ENCODE measurements around the gene GPC3.

GPC3 gene

DNA sequence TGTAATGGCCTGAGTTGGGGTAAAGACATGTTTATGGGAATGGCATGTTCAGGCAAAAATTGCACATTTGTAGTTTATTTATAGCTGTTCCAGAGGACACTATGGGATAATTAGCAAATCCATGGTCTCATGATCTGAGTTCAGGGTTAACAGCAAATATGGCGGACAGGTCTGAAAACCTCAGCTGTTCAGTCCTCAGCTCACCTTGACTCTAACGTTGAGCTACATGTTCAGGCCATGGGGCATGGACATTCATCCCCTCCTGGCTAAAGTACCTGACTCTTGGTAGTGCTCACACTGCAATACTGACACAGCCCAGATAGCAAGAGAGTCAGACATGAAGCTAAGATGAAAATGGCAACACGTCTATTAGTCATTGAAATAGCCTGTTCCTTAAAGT lies 408.5 kb downstream of the GPC3 start:
- TF ChIP-seq, protein P1, sequence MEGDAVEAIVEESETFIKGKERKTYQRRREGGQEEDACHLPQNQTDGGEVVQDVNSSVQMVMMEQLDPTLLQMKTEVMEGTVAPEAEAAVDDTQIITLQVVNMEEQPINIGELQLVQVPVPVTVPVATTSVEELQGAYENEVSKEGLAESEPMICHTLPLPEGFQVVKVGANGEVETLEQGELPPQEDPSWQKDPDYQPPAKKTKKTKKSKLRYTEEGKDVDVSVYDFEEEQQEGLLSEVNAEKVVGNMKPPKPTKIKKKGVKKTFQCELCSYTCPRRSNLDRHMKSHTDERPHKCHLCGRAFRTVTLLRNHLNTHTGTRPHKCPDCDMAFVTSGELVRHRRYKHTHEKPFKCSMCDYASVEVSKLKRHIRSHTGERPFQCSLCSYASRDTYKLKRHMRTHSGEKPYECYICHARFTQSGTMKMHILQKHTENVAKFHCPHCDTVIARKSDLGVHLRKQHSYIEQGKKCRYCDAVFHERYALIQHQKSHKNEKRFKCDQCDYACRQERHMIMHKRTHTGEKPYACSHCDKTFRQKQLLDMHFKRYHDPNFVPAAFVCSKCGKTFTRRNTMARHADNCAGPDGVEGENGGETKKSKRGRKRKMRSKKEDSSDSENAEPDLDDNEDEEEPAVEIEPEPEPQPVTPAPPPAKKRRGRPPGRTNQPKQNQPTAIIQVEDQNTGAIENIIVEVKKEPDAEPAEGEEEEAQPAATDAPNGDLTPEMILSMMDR (IDR thresholded peaks at IDR 0.05; ENCODE audit: low read depth, low read length, missing control alignments), result no peak
- no peak overlapping the region for H3K4me3 ChIP-seq (ENCODE audit: low read depth, low read length)
- no peak for DNase-seq (ENCODE audit: low read depth)
- in situ Hi-C loops (cut with HindIII; ENCODE audit: low sequenced_read_pairs), result no loop called here

DNA sequence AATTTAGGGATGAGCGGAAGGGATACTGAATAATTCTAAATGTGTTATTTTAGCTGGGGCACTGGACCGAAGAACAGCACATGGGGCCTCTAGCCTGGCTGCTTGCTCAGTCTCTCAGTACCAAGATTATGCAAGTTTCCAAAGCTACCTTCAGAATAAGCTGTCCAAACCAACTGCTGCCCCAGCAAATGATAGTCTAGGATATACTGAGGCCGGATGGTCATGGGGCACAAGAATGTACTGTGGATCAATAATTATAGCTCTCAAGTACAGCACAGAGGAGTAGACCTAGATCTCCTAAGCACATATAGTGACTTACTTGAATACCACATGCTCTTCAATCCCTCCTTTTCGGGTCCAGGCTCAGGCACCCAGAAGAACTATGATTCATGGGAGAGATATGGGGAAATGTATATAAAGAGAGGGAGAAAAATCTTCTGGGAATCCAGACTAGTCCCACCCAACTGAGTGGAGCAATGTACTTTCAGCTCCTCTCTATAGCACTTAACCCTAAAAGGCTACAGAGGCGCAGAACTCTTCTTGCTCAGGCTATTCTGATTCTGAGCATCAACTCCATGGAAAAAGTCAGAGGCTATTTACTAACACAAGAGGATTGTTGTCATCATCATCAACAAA lies 409.8 kb downstream of the GPC3 start:
- TF ChIP-seq, protein P1 (IDR thresholded peaks at IDR 0.05; ENCODE audit: low read depth, low read length, missing control alignments), result no peak

DNA sequence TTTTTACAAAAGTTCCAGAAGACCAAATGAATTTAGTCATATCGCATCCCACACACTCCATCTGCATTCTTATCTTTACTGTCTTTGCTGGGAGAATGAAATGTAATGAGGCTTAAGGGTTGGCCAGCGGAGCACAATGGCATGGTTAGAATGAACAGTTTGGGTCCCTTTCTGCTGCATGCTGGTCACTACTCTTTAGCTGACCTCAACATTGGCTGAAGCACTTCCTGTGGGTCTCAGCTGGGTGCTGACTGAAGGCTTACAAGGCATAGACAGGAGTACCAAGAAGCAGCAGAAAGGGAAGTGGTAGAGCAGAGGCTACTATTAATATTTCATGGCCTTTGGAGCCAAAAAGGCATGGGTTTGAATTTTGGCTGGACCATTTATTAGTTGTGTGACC lies 410.7 kb downstream of the GPC3 start:
- in situ Hi-C loops (cut with HindIII; ENCODE audit: low sequenced_read_pairs), result no loop called here
- TF ChIP-seq, protein P1 (IDR thresholded peaks at IDR 0.05; ENCODE audit: low read depth, low read length, missing control alignments), result no peak
- H3K4me3 ChIP-seq (ENCODE audit: low read depth, low read length), result no peak overlapping the region
- no peak for DNase-seq (ENCODE audit: low read depth)

More for the DNA sequence above, 409.8 kb downstream of the GPC3 start:
- no peak for DNase-seq (ENCODE audit: low read depth)
- in situ Hi-C loops (cut with HindIII; ENCODE audit: low sequenced_read_pairs), result no loop called here
- no peak overlapping the region for H3K4me3 ChIP-seq (ENCODE audit: low read depth, low read length)

DNA sequence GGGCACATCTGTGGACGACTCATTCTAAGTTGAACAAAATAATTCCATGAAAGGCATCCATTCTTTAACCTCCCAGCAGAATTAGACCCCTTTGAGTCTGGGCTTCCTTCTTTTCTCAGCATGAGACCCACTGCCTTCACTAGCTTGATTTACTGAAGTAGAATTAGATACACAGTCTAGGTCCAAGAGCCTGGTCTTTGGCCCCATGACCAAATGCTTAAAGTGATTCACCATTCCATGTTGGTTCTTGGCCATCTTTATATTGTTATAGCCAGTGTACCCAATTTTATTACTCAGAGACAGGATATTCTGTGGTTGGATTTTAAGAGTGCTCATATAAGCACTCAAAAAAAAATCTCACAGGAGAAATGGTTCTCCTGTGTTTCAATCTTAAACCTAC lies 414.8 kb downstream of the GPC3 start:
- TF ChIP-seq, protein P1 (IDR thresholded peaks at IDR 0.05; ENCODE audit: low read depth, low read length, missing control alignments), result no peak
- DNase-seq (ENCODE audit: low read depth), result peak; percentile 70
- H3K4me3 ChIP-seq (ENCODE audit: low read depth, low read length), result no peak overlapping the region
- in situ Hi-C loops (cut with HindIII; ENCODE audit: low sequenced_read_pairs), result no loop called here

DNA sequence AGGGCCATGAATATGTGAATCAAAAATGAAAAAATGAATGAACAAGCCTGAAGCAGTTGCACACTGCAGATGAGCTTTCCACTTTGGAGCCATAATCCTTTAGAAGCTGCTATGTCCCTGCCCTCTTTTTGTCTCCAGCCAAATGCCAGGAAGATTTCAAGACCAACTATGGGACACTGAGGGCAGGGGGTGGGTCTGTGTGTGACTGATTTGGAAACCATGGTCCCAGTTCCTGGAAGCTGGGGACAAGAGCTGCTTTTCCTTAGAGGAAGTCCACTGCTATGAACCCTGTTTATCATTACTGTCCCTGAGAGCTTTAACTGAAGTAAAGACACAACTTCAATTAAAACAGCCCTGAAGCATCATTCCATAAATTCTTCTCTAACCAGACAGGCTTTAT lies 416.2 kb downstream of the GPC3 start:
- in situ Hi-C loops (cut with HindIII; ENCODE audit: low sequenced_read_pairs), result no loop called here
- TF ChIP-seq, protein P1 (IDR thresholded peaks at IDR 0.05; ENCODE audit: low read depth, low read length, missing control alignments), result no peak
- no peak overlapping the region for H3K4me3 ChIP-seq (ENCODE audit: low read depth, low read length)
- no peak for DNase-seq (ENCODE audit: low read depth)

DNA sequence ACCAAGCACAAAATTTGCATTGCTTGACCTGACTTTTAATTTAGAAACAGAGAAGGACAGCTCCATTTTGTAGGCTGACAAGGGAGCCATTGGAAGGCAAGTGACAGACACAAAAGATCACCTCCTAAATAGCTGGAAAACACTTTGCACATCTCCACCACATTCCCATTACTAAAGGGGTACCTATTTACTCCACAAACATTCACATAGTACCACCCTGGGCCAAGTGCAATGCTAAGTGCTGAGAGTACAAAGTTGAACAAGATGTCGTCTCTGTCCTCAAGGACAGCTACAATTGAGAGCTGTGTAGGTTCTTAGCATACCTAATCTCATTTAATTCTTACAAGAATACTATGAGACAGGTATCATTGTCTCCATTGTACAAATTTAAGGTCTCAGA lies 417.3 kb downstream of the GPC3 start:
- TF ChIP-seq, protein P1 (IDR thresholded peaks at IDR 0.05; ENCODE audit: low read depth, low read length, missing control alignments), result no peak
- DNase-seq (ENCODE audit: low read depth), result no peak
- in situ Hi-C loops (cut with HindIII; ENCODE audit: low sequenced_read_pairs), result no loop called here
- no peak overlapping the region for H3K4me3 ChIP-seq (ENCODE audit: low read depth, low read length)

Measured in astrocyte of the cerebellum (primary cell).